Fibroblast of the aortic adventitia (primary cell): ENCODE data around the gene CDNF. TPM values are rescaled to one million over a fixed set of nuclear protein-coding genes. Genes with fewer than 3 reads are reported as not detected.

Experiments
- DNase-seq: peaks from one replicate; pipeline ENCODE4 v3.0.0-alpha.2; 2010; ENCODE audit warnings: low read depth
- H3K4me3 ChIP-seq: 2 replicates; pipeline ENCODE4 v1.5.1; 2011; ENCODE audit warnings: low read depth, mild to moderate bottlenecking, control low read depth, low read length, moderate library complexity
- total RNA-seq: library from RNA; depleted of rRNA; stranded (reverse); fragments of >200 nt; gene quantifications from 2 replicates; pipeline ENCODE4 v1.2.3, GENCODE V29; 2012; ENCODE audit warnings: low replicate concordance
- TF ChIP-seq, protein P1 (sequence below): IDR thresholded peaks from 2 replicates; pipeline ENCODE4 v1.5.1; 2011; ENCODE audit warnings: mild to moderate bottlenecking, low read length, control low read depth, inconsistent platforms; ENCODE audit not compliant: insufficient read depth

Gene CDNF
- total RNA-seq, 1 donor: 1.2 TPM

DNA sequence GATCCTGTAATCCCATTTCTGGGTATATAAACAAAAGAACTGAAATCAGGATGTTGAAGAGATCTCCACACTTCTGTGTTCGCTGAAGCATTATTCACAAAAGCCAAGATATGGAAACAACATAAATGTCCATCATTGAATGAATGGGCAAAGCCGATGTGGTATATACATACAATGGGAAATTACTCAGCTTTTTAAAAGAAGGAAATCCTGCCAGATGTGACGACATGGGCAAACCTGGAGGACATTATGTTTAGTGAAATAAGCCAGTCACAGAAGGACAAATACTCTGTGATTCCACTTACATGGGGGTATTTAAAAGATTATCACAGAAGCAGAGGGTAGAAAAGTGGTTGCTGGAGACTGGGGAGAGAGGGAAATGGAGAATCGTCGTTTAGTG, 39.2 kb downstream of the CDNF start:
- TF ChIP-seq, protein P1, sequence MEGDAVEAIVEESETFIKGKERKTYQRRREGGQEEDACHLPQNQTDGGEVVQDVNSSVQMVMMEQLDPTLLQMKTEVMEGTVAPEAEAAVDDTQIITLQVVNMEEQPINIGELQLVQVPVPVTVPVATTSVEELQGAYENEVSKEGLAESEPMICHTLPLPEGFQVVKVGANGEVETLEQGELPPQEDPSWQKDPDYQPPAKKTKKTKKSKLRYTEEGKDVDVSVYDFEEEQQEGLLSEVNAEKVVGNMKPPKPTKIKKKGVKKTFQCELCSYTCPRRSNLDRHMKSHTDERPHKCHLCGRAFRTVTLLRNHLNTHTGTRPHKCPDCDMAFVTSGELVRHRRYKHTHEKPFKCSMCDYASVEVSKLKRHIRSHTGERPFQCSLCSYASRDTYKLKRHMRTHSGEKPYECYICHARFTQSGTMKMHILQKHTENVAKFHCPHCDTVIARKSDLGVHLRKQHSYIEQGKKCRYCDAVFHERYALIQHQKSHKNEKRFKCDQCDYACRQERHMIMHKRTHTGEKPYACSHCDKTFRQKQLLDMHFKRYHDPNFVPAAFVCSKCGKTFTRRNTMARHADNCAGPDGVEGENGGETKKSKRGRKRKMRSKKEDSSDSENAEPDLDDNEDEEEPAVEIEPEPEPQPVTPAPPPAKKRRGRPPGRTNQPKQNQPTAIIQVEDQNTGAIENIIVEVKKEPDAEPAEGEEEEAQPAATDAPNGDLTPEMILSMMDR: no peak
- no peak for DNase-seq
- H3K4me3 ChIP-seq: no peak overlapping the region

DNA sequence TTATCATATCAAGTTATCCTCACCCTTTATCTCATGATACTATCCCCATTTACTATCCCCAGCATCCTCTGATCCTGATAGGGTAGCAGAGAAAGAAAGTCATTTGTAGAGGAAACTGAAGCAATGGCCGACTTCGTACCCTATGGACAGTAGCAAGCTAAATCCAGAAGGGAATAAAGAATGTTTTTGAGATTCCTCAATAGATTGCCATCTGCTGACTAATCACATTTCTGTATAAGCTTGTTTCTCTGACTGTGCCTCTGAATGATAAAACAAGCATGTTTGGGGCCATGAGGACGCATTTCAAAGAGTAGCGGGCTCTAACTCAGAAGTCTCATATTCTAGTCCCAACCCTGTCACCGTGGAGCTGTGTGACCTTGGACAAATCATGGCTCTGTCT, 49.9 kb downstream of the CDNF start:
- TF ChIP-seq, protein P1: no peak
- no peak for DNase-seq
- H3K4me3 ChIP-seq: no peak overlapping the region

DNA sequence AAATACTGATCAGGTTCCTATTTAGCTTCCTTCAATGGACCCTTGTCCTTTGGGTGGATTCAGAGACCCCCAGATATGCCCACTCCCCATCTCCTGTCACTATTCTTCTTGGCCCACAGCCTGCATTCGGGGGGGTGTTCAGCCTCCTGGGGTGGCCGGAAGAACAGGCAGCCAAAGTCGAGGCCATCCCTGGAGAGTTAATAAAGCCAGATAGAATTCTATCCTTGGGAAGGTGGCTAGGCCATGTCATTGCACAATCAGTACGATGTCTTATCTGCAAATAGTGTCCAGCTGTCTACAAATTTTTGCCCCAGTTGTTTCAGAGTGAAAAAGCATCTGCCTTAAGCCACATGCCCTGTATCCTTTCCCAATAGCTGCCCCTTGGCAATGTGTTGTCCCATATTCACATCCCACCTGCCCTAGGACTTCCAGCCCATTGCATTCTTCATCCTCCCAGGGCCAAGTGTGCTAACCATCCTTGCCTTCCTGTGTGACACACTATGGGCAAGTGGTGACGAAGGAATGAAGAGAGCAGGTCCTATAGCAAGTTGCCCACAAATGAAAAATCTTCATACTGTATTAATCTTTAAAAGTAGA, 53.3 kb downstream of the CDNF start:
- no peak overlapping the region for H3K4me3 ChIP-seq
- TF ChIP-seq, protein P1: no peak
- DNase-seq: no peak

DNA sequence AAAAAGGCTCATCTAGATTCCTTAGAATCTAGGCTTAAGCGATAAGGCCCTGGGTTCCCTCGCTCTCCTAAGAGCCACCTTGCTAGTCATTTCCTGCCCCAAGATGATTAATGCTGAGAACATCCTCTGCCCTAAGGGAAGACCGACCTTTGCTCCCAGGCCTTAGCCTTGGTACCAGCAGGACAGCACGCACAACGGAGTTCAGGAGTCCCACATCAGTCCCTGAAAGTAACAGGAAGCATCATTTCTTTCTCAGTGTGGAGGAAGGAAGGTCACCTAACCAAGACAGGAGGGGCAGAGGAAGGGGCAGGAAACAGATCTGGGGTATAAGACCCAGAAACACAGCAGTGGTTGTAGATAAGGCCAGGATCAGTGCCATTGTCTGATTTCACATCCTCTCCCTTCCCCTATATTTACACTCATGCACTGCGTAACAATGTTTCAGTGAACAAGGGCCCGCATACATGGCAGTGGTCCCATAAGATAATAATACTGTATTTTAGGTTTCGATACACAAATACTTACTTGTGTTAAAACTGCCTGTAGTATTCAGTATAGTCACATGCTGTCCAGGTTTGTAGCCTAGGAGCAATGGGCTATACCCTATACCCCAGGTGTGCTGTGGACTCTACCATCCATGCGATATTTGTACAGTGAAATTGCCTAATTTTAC, 55.0 kb downstream of the CDNF start:
- TF ChIP-seq, protein P1: no peak
- DNase-seq: no peak

DNA sequence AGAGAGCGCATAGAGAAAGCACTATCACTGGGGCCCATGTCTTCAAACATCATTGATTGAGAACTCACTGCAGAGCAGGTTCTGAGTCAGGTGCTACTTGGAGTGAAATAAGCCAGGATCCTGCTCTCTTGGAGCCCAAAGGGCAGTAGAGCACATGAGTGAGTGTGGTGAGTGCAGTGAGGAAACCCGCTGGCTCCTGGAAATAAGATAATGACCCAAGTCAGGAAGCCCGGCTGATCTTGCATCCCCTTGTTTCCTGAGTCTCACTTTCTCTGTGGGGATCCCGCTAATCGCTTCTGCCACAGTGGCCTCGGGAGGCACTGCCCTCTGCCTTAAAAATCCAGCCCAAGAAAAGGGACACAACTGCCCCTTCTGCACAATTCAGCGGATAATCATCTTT, 56.1 kb downstream of the CDNF start:
- TF ChIP-seq, protein P1: no peak
- H3K4me3 ChIP-seq: no peak overlapping the region
- no peak for DNase-seq

More for the DNA sequence above, 55.0 kb downstream of the CDNF start:
- H3K4me3 ChIP-seq: no peak overlapping the region

DNA sequence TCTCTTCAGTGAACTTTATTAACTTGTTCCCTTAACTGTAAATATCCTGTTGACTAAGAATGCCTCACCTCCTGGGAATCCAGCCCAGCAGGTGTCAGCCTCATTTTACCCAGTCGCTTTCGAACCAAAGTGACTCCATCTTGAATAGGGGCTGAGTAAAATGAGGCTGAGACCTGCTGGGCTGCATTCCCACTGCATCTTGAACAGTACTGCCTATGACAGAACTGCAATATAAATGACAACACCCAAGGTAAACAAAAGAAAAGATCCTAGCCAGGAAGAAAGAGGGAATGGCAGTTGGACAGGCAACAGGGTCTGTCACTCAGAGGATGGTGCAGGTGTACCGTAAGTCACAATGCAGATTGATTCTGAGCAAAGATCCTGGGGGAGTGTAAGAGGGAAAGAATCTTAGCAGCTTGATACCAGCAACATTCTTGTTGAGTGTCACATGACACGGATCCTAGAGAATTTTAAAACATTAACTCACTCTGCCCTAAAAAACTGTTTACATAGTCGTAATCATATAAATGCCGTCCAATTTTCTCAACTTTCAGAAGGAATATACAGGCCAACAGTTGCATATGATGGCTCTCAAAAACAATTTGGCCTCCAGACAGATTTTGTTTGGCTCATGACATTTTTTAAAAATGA, 58.7 kb downstream of the CDNF start:
- no peak overlapping the region for H3K4me3 ChIP-seq
- TF ChIP-seq, protein P1: no peak
- peak; percentile 37 for DNase-seq
